ENCODE data around the gene WNT2.

WNT2 gene

GRCh38 chr7:117278040-117278439 lies 44.8 kb downstream of the WNT2 start:
- Histone ChIP-seq H3K9me3 (ENCODE audit: control insufficient read depth, low read length) (no peaks in the 10 kb centered on the region), H3K27me3 (ENCODE audit: control insufficient read depth, insufficient read depth, low read length) (no peaks in the 10 kb centered on the region), H3K9ac (no peak overlapping the region), H3K4me2 (ENCODE audit: low read length) (no peak overlapping the region), H3K36me3 (ENCODE audit: control insufficient read depth, insufficient read depth, low read length) (no peaks in the 10 kb centered on the region), H2AFZ (no peak overlapping the region), H3K79me2 (no peaks in the 10 kb centered on the region), H3K4me1 (no peaks in the 10 kb centered on the region), H3K27ac (no peak overlapping the region), H3K4me3 (ENCODE audit: low read depth, low read length) (no peak overlapping the region)
- TF ChIP-seq CTCF (IDR thresholded peaks at IDR 0.05), result no peak

GRCh38 chr7:117277576-117277975 lies 45.3 kb downstream of the WNT2 start:
- H2AFZ ChIP-seq, result no peak overlapping the region
- H3K4me1 ChIP-seq, result no peaks in the 10 kb centered on the region
- no peaks in the 10 kb centered on the region for H3K79me2 ChIP-seq
- H3K9ac ChIP-seq, result no peak overlapping the region
- H3K27me3 ChIP-seq (ENCODE audit: control insufficient read depth, insufficient read depth, low read length), result no peaks in the 10 kb centered on the region
- H3K4me3 ChIP-seq (ENCODE audit: low read depth, low read length), result no peak overlapping the region
- H3K4me2 ChIP-seq (ENCODE audit: low read length), result no peak overlapping the region
- H3K27ac ChIP-seq, result no peak overlapping the region
- TF ChIP-seq CTCF (IDR thresholded peaks at IDR 0.05), result no peak
- H3K9me3 ChIP-seq (ENCODE audit: control insufficient read depth, low read length), result no peaks in the 10 kb centered on the region
- H3K36me3 ChIP-seq (ENCODE audit: control insufficient read depth, insufficient read depth, low read length), result no peaks in the 10 kb centered on the region

GRCh38 chr7:117274951-117275350 lies 47.9 kb downstream of the WNT2 start:
- Histone ChIP-seq H3K9ac (no peak overlapping the region), H3K27ac (no peak overlapping the region), H3K79me2 (no peaks in the 10 kb centered on the region), H3K27me3 (ENCODE audit: control insufficient read depth, insufficient read depth, low read length) (no peaks in the 10 kb centered on the region), H2AFZ (no peak overlapping the region), H3K9me3 (ENCODE audit: control insufficient read depth, low read length) (no peaks in the 10 kb centered on the region), H3K36me3 (ENCODE audit: control insufficient read depth, insufficient read depth, low read length) (no peaks in the 10 kb centered on the region), H3K4me3 (ENCODE audit: low read depth, low read length) (no peak overlapping the region), H3K4me1 (no peaks in the 10 kb centered on the region), H3K4me2 (ENCODE audit: low read length) (no peak overlapping the region)
- TF ChIP-seq CTCF (IDR thresholded peaks at IDR 0.05), result no peak

- TF ChIP-seq CTCF (IDR thresholded peaks at IDR 0.05), result no peak
- Histone ChIP-seq H2AFZ (no peak overlapping the region), H3K27me3 (ENCODE audit: control insufficient read depth, insufficient read depth, low read length) (no peaks in the 10 kb centered on the region), H3K36me3 (ENCODE audit: control insufficient read depth, insufficient read depth, low read length) (no peaks in the 10 kb centered on the region), H3K4me3 (ENCODE audit: low read depth, low read length) (no peak overlapping the region), H3K4me2 (ENCODE audit: low read length) (no peak overlapping the region), H3K4me1 (no peaks in the 10 kb centered on the region), H3K79me2 (no peaks in the 10 kb centered on the region), H3K9me3 (ENCODE audit: control insufficient read depth, low read length) (no peaks in the 10 kb centered on the region), H3K9ac (no peak overlapping the region), H3K27ac (no peak overlapping the region)
Measured at GRCh38 chr7:117273814-117274225, 49.0 kb downstream of the WNT2 start.

GRCh38 chr7:117273325-117273724 lies 49.5 kb downstream of the WNT2 start:
- Histone ChIP-seq H3K36me3 (ENCODE audit: control insufficient read depth, insufficient read depth, low read length) (no peaks in the 10 kb centered on the region), H3K4me1 (no peaks in the 10 kb centered on the region), H3K4me2 (ENCODE audit: low read length) (no peak overlapping the region), H3K27me3 (ENCODE audit: control insufficient read depth, insufficient read depth, low read length) (no peaks in the 10 kb centered on the region), H3K9me3 (ENCODE audit: control insufficient read depth, low read length) (no peaks in the 10 kb centered on the region), H3K9ac (no peak overlapping the region), H2AFZ (no peak overlapping the region), H3K79me2 (no peaks in the 10 kb centered on the region), H3K27ac (no peak overlapping the region), H3K4me3 (ENCODE audit: low read depth, low read length) (no peak overlapping the region)
- TF ChIP-seq CTCF (IDR thresholded peaks at IDR 0.05), result no peak
